Measurements from ENCODE around the gene ITGAV. TPM values are rescaled to one million over a fixed set of nuclear protein-coding genes. Genes with fewer than 3 reads are reported as not detected.

The ITGAV gene
- total and polyA plus RNA-seq, 2 of the 4 experiments (the other 2 are of a cell fraction), result 45.8 to 181 TPM

DNA sequence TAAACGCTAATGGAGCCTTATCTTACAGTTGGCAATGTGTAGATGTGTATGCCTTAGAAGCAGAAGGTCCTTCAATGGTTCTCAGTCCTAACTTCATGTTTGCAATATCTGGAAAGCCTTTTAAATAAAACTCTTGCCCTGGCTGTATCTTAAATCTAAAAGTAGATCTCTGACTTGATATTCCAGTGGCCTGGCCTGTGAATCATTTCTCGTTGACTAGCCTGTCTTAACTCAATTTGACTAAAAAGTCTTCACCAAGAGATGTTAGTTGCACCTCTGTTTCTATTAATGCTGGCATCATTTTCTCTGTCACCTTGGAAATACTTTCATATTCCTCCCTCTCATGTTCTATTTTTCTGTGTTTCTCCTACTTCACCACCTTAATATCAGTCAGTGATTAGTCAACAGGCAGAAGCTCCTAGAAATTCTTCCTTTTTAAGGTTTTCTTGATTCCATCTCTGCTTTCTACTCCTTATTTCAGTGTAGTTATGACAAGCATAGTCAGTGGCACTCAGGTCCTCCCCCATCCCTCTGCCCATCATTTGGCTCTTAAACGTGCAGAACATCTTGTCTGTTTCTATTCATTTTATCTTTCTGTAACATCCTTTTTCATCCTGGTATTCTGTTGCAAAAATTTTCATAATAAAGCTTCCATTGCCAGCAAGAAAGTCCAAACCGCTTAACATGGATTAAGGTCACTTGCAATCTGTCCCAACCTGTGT, 4.3 kb downstream of the ITGAV start:
- H3K4ac ChIP-seq (ENCODE audit: low read depth, low read length), result no peak overlapping the region
- POLR2A ChIA-PET (ENCODE audit: unreplicated experiment), result no interaction called here

More for the DNA sequence above, 4.3 kb downstream of the ITGAV start:
- Histone ChIP-seq H2AK5ac (ENCODE audit: low read depth, low read length) (no peak overlapping the region), H4K20me1 (ENCODE audit: insufficient read depth, low read length) (peaks cover 5% of the 10 kb centered on the region; the same call in 1 of the 2 replicates), H3K27ac (ENCODE audit: insufficient read depth, low read length) (no peak overlapping the region), H2BK15ac (ENCODE audit: low read depth, low read length) (no peak overlapping the region), H3K4me2 (ENCODE audit: low read depth, low read length) (no peak overlapping the region), H3K79me1 (ENCODE audit: low read depth in 1 of 2, low read length in 2 of 2) (peaks cover 14 to 58% of the 10 kb centered on the region in 2 experiments), H2AFZ (replicated peaks; ENCODE audit: low read length, poor library complexity) (no peak overlapping the region), H3K56ac (ENCODE audit: extremely low read depth, insufficient read depth, low read length) (no peak overlapping the region), H2AK9ac (replicated peaks; ENCODE audit: low read depth, low read length, poor library complexity) (no peak overlapping the region), H4K8ac (ENCODE audit: low read depth in 2 of 2, low read length in 2 of 2) (no peak overlapping the region), H4K91ac (ENCODE audit: insufficient read depth, low read depth, low read length) (no peak overlapping the region), H2BK20ac (ENCODE audit: low read depth, low read length) (no peak overlapping the region), H3K9ac (ENCODE audit: low read depth, low read length) (no peak overlapping the region), H3K9me1 (ENCODE audit: insufficient read depth, low read length) (peaks cover 8% of the 10 kb centered on the region; the same call in 1 of the 2 replicates), H3K4me3 (ENCODE audit: insufficient read depth, low read depth, low read length) (no peak overlapping the region), H3K23ac (ENCODE audit: low read depth, low read length) (no peak overlapping the region), H3K14ac (replicated peaks; ENCODE audit: low read depth, low read length) (no peak overlapping the region), H3K36me3 (ENCODE audit: control insufficient read depth, insufficient read depth, low read length) (no peaks in the 10 kb centered on the region), H2BK120ac (ENCODE audit: low read depth, low read length) (no peak overlapping the region), H2BK5ac (ENCODE audit: low read depth, low read length, poor library complexity, severe bottlenecking) (no peak overlapping the region), H4K5ac (ENCODE audit: low read depth, low read length) (no peak overlapping the region), H3K18ac (ENCODE audit: low read depth, low read length) (no peak overlapping the region), H3K4me1 (ENCODE audit: control insufficient read depth, insufficient read depth, low read length) (peaks cover 4% of the 10 kb centered on the region), H3K27me3 (ENCODE audit: control insufficient read depth, insufficient read depth, low read length) (no peaks in the 10 kb centered on the region), H3K9me3 (ENCODE audit: control insufficient read depth, insufficient read depth, low read length) (no peaks in the 10 kb centered on the region)
- intact Hi-C loops (cut with micrococcal nuclease), result no loop called here
- 40% methylated on average over 1 of the region's 4 CpGs; no CpG with 5 or more reads in 1 of the 2 experiments for WGBS, 2 experiments (ENCODE audit: extremely low coverage in 2 of 2, insufficient read length in 1 of 2)
- in situ Hi-C loops (cut with MboI; ENCODE audit: low sequenced_read_pairs), result no loop called here
- TF ChIP-seq CHD1 (IDR thresholded peaks at IDR 0.05; ENCODE audit: low read depth, low read length), result no peak
- no peak for TF ChIP-seq MAFK (IDR thresholded peaks at IDR 0.05; ENCODE audit: low read depth, low read length)
- TF ChIP-seq, protein P1, sequence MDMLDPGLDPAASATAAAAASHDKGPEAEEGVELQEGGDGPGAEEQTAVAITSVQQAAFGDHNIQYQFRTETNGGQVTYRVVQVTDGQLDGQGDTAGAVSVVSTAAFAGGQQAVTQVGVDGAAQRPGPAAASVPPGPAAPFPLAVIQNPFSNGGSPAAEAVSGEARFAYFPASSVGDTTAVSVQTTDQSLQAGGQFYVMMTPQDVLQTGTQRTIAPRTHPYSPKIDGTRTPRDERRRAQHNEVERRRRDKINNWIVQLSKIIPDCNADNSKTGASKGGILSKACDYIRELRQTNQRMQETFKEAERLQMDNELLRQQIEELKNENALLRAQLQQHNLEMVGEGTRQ (IDR thresholded peaks at IDR 0.05; ENCODE audit: low read depth, low read length), result no peak
- TF ChIP-seq MXI1 (IDR thresholded peaks at IDR 0.05; ENCODE audit: borderline replicate concordance, low read depth, low read length), result no peak
- no peak for TF ChIP-seq NFE2L2 (IDR thresholded peaks at IDR 0.05; ENCODE audit: low read depth, low read length)
- TF ChIP-seq CEBPB (IDR thresholded peaks at IDR 0.05; ENCODE audit: low read depth, low read length), result no peak
- TF ChIP-seq RCOR1 (IDR thresholded peaks at IDR 0.05; ENCODE audit: insufficient replicate concordance, low read length), result no peak
- TF ChIP-seq SMC3 (IDR thresholded peaks at IDR 0.05; ENCODE audit: low read depth, low read length), result no peak
- TF ChIP-seq POLR2A (IDR thresholded peaks at IDR 0.05; ENCODE audit: low read depth, low read length), result no peak
- no peak for TF ChIP-seq BHLHE40 (IDR thresholded peaks at IDR 0.05; ENCODE audit: low read depth, low read length)
- no peak for TF ChIP-seq ELK1 (IDR thresholded peaks at IDR 0.05; ENCODE audit: borderline replicate concordance, low read depth, low read length)
- TF ChIP-seq RFX5 (IDR thresholded peaks at IDR 0.05; ENCODE audit: low read depth, low read length), result no peak
- no peak for TF ChIP-seq RAD21 (IDR thresholded peaks at IDR 0.05; ENCODE audit: low read length)
- TF ChIP-seq MAZ (IDR thresholded peaks at IDR 0.05; ENCODE audit: borderline replicate concordance, low read depth, low read length), result no peak
- no peak for TF ChIP-seq FOS (IDR thresholded peaks at IDR 0.05; ENCODE audit: low read depth, low read length)
- no peak for TF ChIP-seq CTCF (conservative IDR thresholded peaks at IDR 0.05; ENCODE audit: low read depth, low read length)
- ATAC-seq (ENCODE audit: low read depth) (no peak), DNase-seq (no peak)
- dilution Hi-C loops (cut with HindIII; ENCODE audit: low sequenced_read_pairs, unreplicated experiment), result no loop called here
- CTCF ChIA-PET, result interaction anchor here (1.1 kb wide), 1 partner anchor 47 kb away, joined by 4 read pairs; no protein-coding TSS in a partner anchor
- BruUV-seq (replicated peaks), result no TSS peak
